ENCODE data around the gene ALAS1. TPM values are rescaled to one million over a fixed set of nuclear protein-coding genes. Genes with fewer than 3 reads are reported as not detected.

ALAS1 gene
- total and polyA plus RNA-seq, 2 of the 13 experiments (the other 11 are each of a cell fraction or from before 2014, with no cell fraction given) = 36.0 to 43.2 TPM

- peak overlapping the region; percentile 41 for H3K27ac ChIP-seq (ENCODE audit: extremely low read length, insufficient read depth, low read length)
- H3K4me1 ChIP-seq (ENCODE audit: insufficient read depth, low read length) = peaks cover 58% of the 10 kb centered on the region
- no peak overlapping the region for H2AFZ ChIP-seq (ENCODE audit: low read length)
- H3K27me3 ChIP-seq (ENCODE audit: control insufficient read depth in 1 of 2, insufficient read depth in 2 of 2, low read length in 2 of 2) = no peaks in the 10 kb centered on the region
- H3K4me2 ChIP-seq (ENCODE audit: low read depth, low read length) = no peak overlapping the region
- H4K20me1 ChIP-seq (ENCODE audit: insufficient read depth, low read length) = no peaks in the 10 kb centered on the region
- ChIA-PET CTCF (ENCODE audit: low intra/inter-chr PET ratio, low total read pairs) (no interaction called here), POLR2A (interaction anchor here (1.0 kb wide), 1 partner anchor 54 kb away, joined by 3 read pairs; the partner anchor contains the start of gene POC1A)
- DNase-seq (ENCODE audit: low spot score) = no peak
- no peak for ATAC-seq
- intact Hi-C loops (cut with micrococcal nuclease; ENCODE audit: unreplicated experiment) (no loop called here), in situ Hi-C loops (cut with HindIII; ENCODE audit: extremely low pct_ligation_motif_present, low pct_unique_long_range_greater_than_20kb) (no loop called here)
- WGBS (ENCODE audit: low lambda C conversion rate) = 70% methylated on average over 4 of the region's 4 CpGs
- no peaks in the 10 kb centered on the region for H3K9me3 ChIP-seq (ENCODE audit: low read length)
- FAIRE-seq = no peak
- no peak overlapping the region for H3K4me3 ChIP-seq (replicated peaks in 1 of 3; ENCODE audit: insufficient read depth in 1 of 3, low read depth in 2 of 3, low read length in 3 of 3)
- no peak overlapping the region for H3K9ac ChIP-seq (ENCODE audit: insufficient read depth, low read depth, low read length)
- peaks cover 24 to 81% of the 10 kb centered on the region in 2 experiments for H3K36me3 ChIP-seq (replicated peaks in 1 of 2; ENCODE audit: control insufficient read depth in 1 of 2, insufficient read depth in 2 of 2, low read length in 2 of 2)
- no TSS peak for BruUV-seq (replicated peaks)
- no peaks in the 10 kb centered on the region for H3K79me2 ChIP-seq (ENCODE audit: insufficient read depth, low read length)
- TF ChIP-seq ARID3A (IDR thresholded peaks at IDR 0.05; ENCODE audit: low read depth, low read length) = no peak
- TF ChIP-seq ZBTB43 (CRISPR knock-in tag; conservative IDR thresholded peaks at IDR 0.05) = no peak
- TF ChIP-seq FUBP1 (CRISPR knock-in tag; IDR thresholded peaks at IDR 0.05; ENCODE audit: borderline replicate concordance) = no peak
- TF ChIP-seq MXI1 (IDR thresholded peaks at IDR 0.05; ENCODE audit: borderline replicate concordance, low read depth, low read length) = no peak
- no peak for TF ChIP-seq MLXIP (CRISPR knock-in tag; IDR thresholded peaks at IDR 0.05; ENCODE audit: borderline replicate concordance)
- no peak for TF ChIP-seq ZNF331 (CRISPR knock-in tag; IDR thresholded peaks at IDR 0.05)
- no peak for TF ChIP-seq ZBTB37 (CRISPR knock-in tag; IDR thresholded peaks at IDR 0.05)
- no peak for TF ChIP-seq USF2 (IDR thresholded peaks at IDR 0.05; ENCODE audit: low read depth, low read length)
- no peak for TF ChIP-seq USF2 (CRISPR knock-in tag; IDR thresholded peaks at IDR 0.05; ENCODE audit: borderline replicate concordance)
- TF ChIP-seq MBD4 (IDR thresholded peaks at IDR 0.05; ENCODE audit: borderline replicate concordance, low read length) = no peak
- TF ChIP-seq ZNF768 (CRISPR knock-in tag; IDR thresholded peaks at IDR 0.05) = no peak
- no peak for TF ChIP-seq GLI4 (CRISPR knock-in tag; IDR thresholded peaks at IDR 0.05; ENCODE audit: borderline replicate concordance)
- no peak for TF ChIP-seq ZNF136 (CRISPR knock-in tag; IDR thresholded peaks at IDR 0.05; ENCODE audit: low read depth)
Measured at GRCh38 chr3:52208556-52208955, 10.6 kb downstream of the ALAS1 start.

Measured in HepG2 (cell line).